GM18951 (cell line): Measurements from ENCODE around the gene MED8.

Source experiments
- POLR2A ChIP-seq: IDR thresholded peaks from 4 replicates; pipeline ENCODE4 v1.6.1; 2011; ENCODE audit warnings: mild to moderate bottlenecking; ENCODE audit not compliant: insufficient read length, insufficient read depth; ENCODE audit errors: extremely low read depth
- in situ Hi-C: fragments of 300-500 bp; cut with MboI; formaldehyde crosslinking; loops from one replicate; pipeline ENCODE4 v1.12.0; 2022; ENCODE audit warnings: low sequenced_read_pairs, mixed read lengths, inconsistent platforms; ENCODE audit not compliant: unreplicated experiment

MED8 gene

GRCh38 chr1:43367904-43368645, 21.5 kb downstream of the MED8 start, which contains the start of gene ELOVL1:
Gene ELOVL1 (minus strand): TSS chr1:43368011. CDS start chr1:43365609, 2,402 bp downstream.
- in situ Hi-C loops, result no loop called here
- peak; percentile 96 for TF ChIP-seq POLR2A

- in situ Hi-C loops, result no loop called here
- TF ChIP-seq POLR2A, result no peak
Observed at GRCh38 chr1:43367026-43367903, 22.3 kb downstream of the MED8 start.

GRCh38 chr1:43366601-43367025, 23.0 kb downstream of the MED8 start:
- no peak for TF ChIP-seq POLR2A
- in situ Hi-C loops, result no loop called here

- TF ChIP-seq POLR2A, result no peak
- in situ Hi-C loops, result no loop called here
Observed at GRCh38 chr1:43366179-43366578, 23.4 kb downstream of the MED8 start.

GRCh38 chr1:43365678-43366077, 23.9 kb downstream of the MED8 start:
- in situ Hi-C loops, result no loop called here
- no peak for TF ChIP-seq POLR2A

- no peak for TF ChIP-seq POLR2A
- in situ Hi-C loops, result no loop called here
Observed at GRCh38 chr1:43363935-43364525, 25.6 kb downstream of the MED8 start.

GRCh38 chr1:43363283-43363934, 26.2 kb downstream of the MED8 start:
- in situ Hi-C loops, result no loop called here
- peak; percentile 23 for TF ChIP-seq POLR2A

- in situ Hi-C loops, result no loop called here
- peak; percentile 6 for TF ChIP-seq POLR2A
Observed at GRCh38 chr1:43360616-43361015, 29.0 kb downstream of the MED8 start.

- in situ Hi-C loops, result loop anchor here (10.0 kb wide), 1 partner anchor 125 kb away; no protein-coding TSS in a partner anchor
Observed at GRCh38 chr1:43359696-43360095, 29.9 kb downstream of the MED8 start.

GRCh38 chr1:43358746-43359693, 30.6 kb downstream of the MED8 start, which contains the start of gene CDC20:
Gene CDC20 (plus strand): TSS chr1:43358981. CDS start chr1:43359216, 235 bp downstream.
- in situ Hi-C loops, result loop anchor here (10.0 kb wide), 1 partner anchor 124 kb away; no protein-coding TSS in a partner anchor

More at GRCh38 chr1:43359696-43360095, 29.9 kb downstream of the MED8 start:
- no peak for TF ChIP-seq POLR2A

GRCh38 chr1:43358121-43358745, 31.4 kb downstream of the MED8 start:
- TF ChIP-seq POLR2A, result peak; percentile 77
- in situ Hi-C loops, result loop anchor here (10.0 kb wide), 1 partner anchor 123 kb away; no protein-coding TSS in a partner anchor

More at GRCh38 chr1:43358746-43359693, 30.6 kb downstream of the MED8 start, which contains the start of gene CDC20:
- TF ChIP-seq POLR2A, result peak; percentile 78

GRCh38 chr1:43357251-43357650, 32.3 kb downstream of the MED8 start:
- TF ChIP-seq POLR2A, result no peak
- in situ Hi-C loops, result loop anchor here (10.0 kb wide), 1 partner anchor 122 kb away; no protein-coding TSS in a partner anchor
